ENCODE results near the gene CERKL.

Gene CERKL

DNA sequence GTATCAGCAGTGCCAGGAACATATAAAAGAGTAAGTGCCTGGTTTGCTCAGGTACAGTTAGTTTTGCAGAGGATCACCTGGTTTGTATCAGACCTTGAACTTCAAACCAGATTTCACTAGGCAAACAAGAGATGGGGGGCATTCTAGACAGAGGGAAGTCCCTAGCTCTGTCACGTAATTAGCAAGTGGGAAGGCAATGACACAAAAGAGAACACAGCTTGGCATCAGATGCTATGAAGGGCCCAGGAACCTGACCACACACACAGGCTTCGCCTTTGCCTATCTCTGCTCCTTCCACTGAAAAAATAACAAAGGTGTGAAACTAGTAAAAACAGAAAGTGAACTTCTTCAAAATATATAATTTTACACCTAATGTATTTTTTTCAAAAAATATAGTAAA lies 62.6 kb downstream of the CERKL start:
- TF ChIP-seq, protein P1, sequence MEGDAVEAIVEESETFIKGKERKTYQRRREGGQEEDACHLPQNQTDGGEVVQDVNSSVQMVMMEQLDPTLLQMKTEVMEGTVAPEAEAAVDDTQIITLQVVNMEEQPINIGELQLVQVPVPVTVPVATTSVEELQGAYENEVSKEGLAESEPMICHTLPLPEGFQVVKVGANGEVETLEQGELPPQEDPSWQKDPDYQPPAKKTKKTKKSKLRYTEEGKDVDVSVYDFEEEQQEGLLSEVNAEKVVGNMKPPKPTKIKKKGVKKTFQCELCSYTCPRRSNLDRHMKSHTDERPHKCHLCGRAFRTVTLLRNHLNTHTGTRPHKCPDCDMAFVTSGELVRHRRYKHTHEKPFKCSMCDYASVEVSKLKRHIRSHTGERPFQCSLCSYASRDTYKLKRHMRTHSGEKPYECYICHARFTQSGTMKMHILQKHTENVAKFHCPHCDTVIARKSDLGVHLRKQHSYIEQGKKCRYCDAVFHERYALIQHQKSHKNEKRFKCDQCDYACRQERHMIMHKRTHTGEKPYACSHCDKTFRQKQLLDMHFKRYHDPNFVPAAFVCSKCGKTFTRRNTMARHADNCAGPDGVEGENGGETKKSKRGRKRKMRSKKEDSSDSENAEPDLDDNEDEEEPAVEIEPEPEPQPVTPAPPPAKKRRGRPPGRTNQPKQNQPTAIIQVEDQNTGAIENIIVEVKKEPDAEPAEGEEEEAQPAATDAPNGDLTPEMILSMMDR (IDR thresholded peaks at IDR 0.05; ENCODE audit: poor library complexity, severe bottlenecking) = no peak
- H3K27me3 ChIP-seq (ENCODE audit: insufficient read depth, poor library complexity, severe bottlenecking) = no peaks in the 10 kb centered on the region
- DNase-seq (ENCODE audit: low spot score) (no peak), ATAC-seq (ENCODE audit: low read depth) (no peak)
- H3K4me1 ChIP-seq (ENCODE audit: insufficient read depth, poor library complexity, severe bottlenecking) = no peaks in the 10 kb centered on the region
- no peaks in the 10 kb centered on the region for H3K9me3 ChIP-seq (ENCODE audit: severe bottlenecking)
- H3K4me3 ChIP-seq (ENCODE audit: severe bottlenecking) = no peak overlapping the region
- no peaks in the 10 kb centered on the region for H3K36me3 ChIP-seq (ENCODE audit: low read depth)
- no peak overlapping the region for H3K27ac ChIP-seq (ENCODE audit: poor library complexity, severe bottlenecking)

GRCh38 chr2:181589779-181590178 lies 67.1 kb downstream of the CERKL start:
- TF ChIP-seq, protein P1 (IDR thresholded peaks at IDR 0.05; ENCODE audit: poor library complexity, severe bottlenecking) = no peak
- Histone ChIP-seq H3K4me3 (ENCODE audit: severe bottlenecking) (no peak overlapping the region), H3K27me3 (ENCODE audit: insufficient read depth, poor library complexity, severe bottlenecking) (no peaks in the 10 kb centered on the region), H3K4me1 (ENCODE audit: insufficient read depth, poor library complexity, severe bottlenecking) (no peaks in the 10 kb centered on the region), H3K36me3 (ENCODE audit: low read depth) (no peaks in the 10 kb centered on the region), H3K9me3 (ENCODE audit: severe bottlenecking) (no peaks in the 10 kb centered on the region), H3K27ac (ENCODE audit: poor library complexity, severe bottlenecking) (no peak overlapping the region)
- ATAC-seq (ENCODE audit: low read depth) (no peak), DNase-seq (ENCODE audit: low spot score) (no peak)

DNA sequence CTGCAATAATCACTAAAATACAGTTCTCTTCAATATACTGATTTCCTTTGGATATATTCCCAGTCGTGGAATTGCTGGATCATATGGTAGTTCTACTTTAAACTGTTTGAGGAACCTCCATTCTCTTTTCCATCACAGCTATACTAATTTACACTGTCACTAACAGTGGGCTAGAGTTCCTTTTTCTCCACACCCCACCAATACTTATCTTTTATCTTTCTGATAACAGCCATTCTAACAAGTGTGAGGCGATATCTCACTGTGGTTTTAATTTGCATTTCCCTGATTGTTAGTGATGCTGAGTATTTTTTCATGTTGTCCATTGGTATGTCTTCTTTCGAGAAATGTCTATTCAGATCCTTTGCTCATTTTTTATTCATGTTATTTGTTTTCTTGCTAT lies 68.4 kb downstream of the CERKL start:
- ATAC-seq (ENCODE audit: low read depth) = no peak
- H3K4me1 ChIP-seq (ENCODE audit: insufficient read depth, poor library complexity, severe bottlenecking) = no peaks in the 10 kb centered on the region
- no peak for DNase-seq (ENCODE audit: low spot score)
- no peaks in the 10 kb centered on the region for H3K9me3 ChIP-seq (ENCODE audit: severe bottlenecking)
- TF ChIP-seq, protein P1 (IDR thresholded peaks at IDR 0.05; ENCODE audit: poor library complexity, severe bottlenecking) = no peak
- no peak overlapping the region for H3K4me3 ChIP-seq (ENCODE audit: severe bottlenecking)
- H3K36me3 ChIP-seq (ENCODE audit: low read depth) = no peaks in the 10 kb centered on the region
- H3K27ac ChIP-seq (ENCODE audit: poor library complexity, severe bottlenecking) = no peak overlapping the region
- H3K27me3 ChIP-seq (ENCODE audit: insufficient read depth, poor library complexity, severe bottlenecking) = no peaks in the 10 kb centered on the region

DNA sequence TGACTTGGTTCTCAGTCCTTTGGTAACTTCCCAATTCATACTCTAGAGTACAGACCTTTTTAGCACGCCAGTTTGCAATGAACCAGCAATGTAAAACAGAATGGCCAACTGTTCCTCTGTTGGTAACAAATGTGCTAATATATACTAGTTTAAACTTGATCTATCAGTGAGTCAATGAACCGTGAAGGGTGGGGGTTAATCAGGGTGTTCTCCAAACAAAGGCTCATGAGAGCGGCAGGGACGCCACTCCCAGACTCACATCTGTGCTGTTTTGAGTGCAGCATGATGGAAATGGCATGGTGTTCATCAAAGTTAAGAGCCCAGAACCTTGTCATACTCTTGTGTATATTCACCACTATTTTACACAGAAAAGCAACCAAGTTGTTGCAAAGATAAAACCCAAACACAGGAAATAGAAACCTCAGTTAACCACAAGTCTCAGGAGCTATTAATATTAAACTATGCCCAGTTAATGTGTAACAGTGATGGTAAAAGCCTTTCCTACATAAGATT lies 70.3 kb downstream of the CERKL start:
- no peaks in the 10 kb centered on the region for H3K27me3 ChIP-seq (ENCODE audit: insufficient read depth, poor library complexity, severe bottlenecking)
- H3K36me3 ChIP-seq (ENCODE audit: low read depth) = no peaks in the 10 kb centered on the region
- H3K4me1 ChIP-seq (ENCODE audit: insufficient read depth, poor library complexity, severe bottlenecking) = no peaks in the 10 kb centered on the region
- H3K9me3 ChIP-seq (ENCODE audit: severe bottlenecking) = no peaks in the 10 kb centered on the region
- H3K4me3 ChIP-seq (ENCODE audit: severe bottlenecking) = no peak overlapping the region
- H3K27ac ChIP-seq (ENCODE audit: poor library complexity, severe bottlenecking) = no peak overlapping the region
- DNase-seq (ENCODE audit: low spot score) (no peak), ATAC-seq (ENCODE audit: low read depth) (peak; percentile 62)
- TF ChIP-seq, protein P1 (IDR thresholded peaks at IDR 0.05; ENCODE audit: poor library complexity, severe bottlenecking) = no peak

GRCh38 chr2:181585732-181586131 lies 71.2 kb downstream of the CERKL start:
- H3K9me3 ChIP-seq (ENCODE audit: severe bottlenecking) = no peaks in the 10 kb centered on the region
- no peak for DNase-seq (ENCODE audit: low spot score)
- no peak overlapping the region for H3K27ac ChIP-seq (ENCODE audit: poor library complexity, severe bottlenecking)
- no peaks in the 10 kb centered on the region for H3K36me3 ChIP-seq (ENCODE audit: low read depth)
- TF ChIP-seq, protein P1 (IDR thresholded peaks at IDR 0.05; ENCODE audit: poor library complexity, severe bottlenecking) = no peak
- no peak for ATAC-seq (ENCODE audit: low read depth)
- no peaks in the 10 kb centered on the region for H3K27me3 ChIP-seq (ENCODE audit: insufficient read depth, poor library complexity, severe bottlenecking)
- H3K4me3 ChIP-seq (ENCODE audit: severe bottlenecking) = no peak overlapping the region
- no peaks in the 10 kb centered on the region for H3K4me1 ChIP-seq (ENCODE audit: insufficient read depth, poor library complexity, severe bottlenecking)
